Neural cell (in vitro differentiated cells): ENCODE data around the gene NES. TPM values are rescaled to one million over a fixed set of nuclear protein-coding genes. Genes with fewer than 3 reads are reported as not detected.

ENCODE experiments used
- H2AFZ ChIP-seq: fragments of 200-600, 300-800 bp; sonication (generic), shearing (Covaris generic); 2 replicates; pipeline ENCODE4 v1.6.0; 2014; ENCODE audit warnings: low read depth, mild to moderate bottlenecking, antibody characterized with exemption, low read length, moderate library complexity
- H3F3A ChIP-seq: fragments of 200-600 bp; shearing (Covaris generic); 2 replicates; pipeline ENCODE4 v1.6.1; 2016; ENCODE audit warnings: mild to moderate bottlenecking, moderate library complexity, mixed read lengths, antibody characterized with exemption, low read length; ENCODE audit not compliant: insufficient read depth, poor library complexity, severe bottlenecking
- H3K27ac ChIP-seq: fragments of 200-600, 300-800 bp; sonication (generic), shearing (Covaris generic); 2 replicates; pipeline ENCODE4 v1.5.1; 2014; ENCODE audit warnings: mild to moderate bottlenecking, low read length, moderate library complexity
- H3K27me3 ChIP-seq: fragments of 300-800, 200-600 bp; sonication (generic), shearing (Covaris generic); 2 replicates; pipeline ENCODE4 v1.6.0; 2014; ENCODE audit warnings: mild to moderate bottlenecking, low read depth, low read length, moderate library complexity; ENCODE audit not compliant: insufficient read depth
- H3K36me3 ChIP-seq: fragments of 300-800, 200-600 bp; sonication (generic), shearing (Covaris generic); 2 replicates; pipeline ENCODE4 v1.5.1; 2014; ENCODE audit warnings: mild to moderate bottlenecking, antibody characterized with exemption, low read length, moderate library complexity; ENCODE audit not compliant: insufficient read depth
- H3K4me2 ChIP-seq: fragments of 300-800, 200-600 bp; sonication (generic), shearing (Covaris generic); 2 replicates; pipeline ENCODE4 v1.6.0; 2014; ENCODE audit warnings: mild to moderate bottlenecking, low read length
- H3K4me3 ChIP-seq: fragments of 300-800, 200-600 bp; sonication (generic), shearing (Covaris generic); 2 replicates; pipeline ENCODE4 v1.5.1; 2014; ENCODE audit warnings: mild to moderate bottlenecking, low read length, moderate library complexity
- H3K79me2 ChIP-seq: fragments of 200-600 bp; shearing (Covaris generic); replicated peaks from 2 replicates; pipeline ENCODE4 v1.6.0; 2014; ENCODE audit warnings: mild to moderate bottlenecking, low read length, moderate library complexity; ENCODE audit not compliant: insufficient read depth
- H3K9ac ChIP-seq: fragments of 300-800, 200-600 bp; sonication (generic), shearing (Covaris generic); 2 replicates; pipeline ENCODE4 v1.6.1; 2016; ENCODE audit warnings: mild to moderate bottlenecking, low read length, mixed read lengths
- H3K9me2 ChIP-seq: fragments of 200-600 bp; shearing (Covaris generic); 2 replicates; pipeline ENCODE4 v1.6.1; 2016; ENCODE audit warnings: mild to moderate bottlenecking, low read length, mixed read lengths; ENCODE audit not compliant: insufficient read depth
- H3K9me3 ChIP-seq: fragments of 200-600, 300-800 bp; sonication (generic), shearing (Covaris generic); 2 replicates; pipeline ENCODE4 v1.6.1; 2016; ENCODE audit warnings: mild to moderate bottlenecking, mixed run types, low read length, moderate library complexity, mixed read lengths
- H4K20me1 ChIP-seq: fragments of 200-600 bp; shearing (Covaris generic); 2 replicates; pipeline ENCODE4 v1.6.1; 2016; ENCODE audit warnings: mild to moderate bottlenecking, mixed run types; ENCODE audit not compliant: insufficient read depth
- CTCF ChIP-seq: fragments of 450-650 bp; IDR thresholded peaks from 2 replicates; pipeline ENCODE4 v1.5.1; 2014; ENCODE audit warnings: antibody characterized with exemption, mild to moderate bottlenecking, moderate library complexity; ENCODE audit not compliant: poor library complexity, severe bottlenecking
- EP300 ChIP-seq: fragments of 450-650 bp; conservative IDR thresholded peaks from 2 replicates; pipeline ENCODE4 v1.6.1; 2014; ENCODE audit warnings: antibody characterized with exemption, mild to moderate bottlenecking, moderate library complexity; ENCODE audit not compliant: poor library complexity, severe bottlenecking
- EZH2 ChIP-seq: fragments of 200-600, 300-800 bp; shearing (Covaris generic), sonication (generic); IDR thresholded peaks from 2 replicates; pipeline ENCODE4 v1.6.1; 2014; ENCODE audit warnings: antibody characterized with exemption, low read length, borderline replicate concordance, mild to moderate bottlenecking; ENCODE audit not compliant: insufficient read depth, poor library complexity, severe bottlenecking
- MXI1 ChIP-seq: fragments of 450-650 bp; conservative IDR thresholded peaks from 2 replicates; pipeline ENCODE4 v1.6.1; 2014; ENCODE audit warnings: antibody characterized with exemption, mild to moderate bottlenecking; ENCODE audit not compliant: poor library complexity, severe bottlenecking
- POLR2AphosphoS5 ChIP-seq: IDR thresholded peaks from 2 replicates; pipeline ENCODE4 v1.6.1; 2012
- RAD21 ChIP-seq: fragments of 450-650 bp; conservative IDR thresholded peaks from 2 replicates; pipeline ENCODE4 v1.6.1; 2014; ENCODE audit warnings: antibody characterized with exemption, mild to moderate bottlenecking, moderate library complexity
- REST ChIP-seq: IDR thresholded peaks from 2 replicates; pipeline ENCODE4 v1.6.1; 2012; ENCODE audit warnings: borderline replicate concordance
- SMC3 ChIP-seq: fragments of 450-650 bp; conservative IDR thresholded peaks from 2 replicates; pipeline ENCODE4 v1.6.1; 2014; ENCODE audit warnings: antibody characterized with exemption, mild to moderate bottlenecking, moderate library complexity; ENCODE audit not compliant: poor library complexity
- TAF1 ChIP-seq: IDR thresholded peaks from 2 replicates; pipeline ENCODE4 v1.6.1; 2012; ENCODE audit warnings: low read depth
- polyA plus RNA-seq: library from polyadenylated mRNA; depleted of rRNA; stranded (reverse); fragments of >200 nt; gene quantifications from 2 replicates; pipeline ENCODE4 v1.2.3, GENCODE V29; 2014

The NES gene
- polyA plus RNA-seq, 1 donor from 2014 or later: 9.9 TPM

GRCh38 chr1:156706657-156707416, 29.6 kb upstream of the NES start:
- Histone ChIP-seq H3K27ac (no peak overlapping the region), H3K4me3 (peak overlapping the region; percentile 56), H3K9me3 (no peaks in the 10 kb centered on the region), H4K20me1 (no peaks in the 10 kb centered on the region), H3K27me3 (peaks cover 15% of the 10 kb centered on the region), H3K79me2 (no peaks in the 10 kb centered on the region), H3K4me2 (peak overlapping the region; percentile 36), H3K9me2 (no peaks in the 10 kb centered on the region), H3F3A (peaks cover 8% of the 10 kb centered on the region), H2AFZ (no peak overlapping the region), H3K9ac (peak overlapping the region; percentile 35), H3K36me3 (no peaks in the 10 kb centered on the region)
- TF ChIP-seq POLR2AphosphoS5: peak; percentile 1
- no peak for TF ChIP-seq REST
- TF ChIP-seq TAF1: no peak

- H3K27me3 ChIP-seq: peaks cover 15% of the 10 kb centered on the region
- TF ChIP-seq POLR2AphosphoS5 (peak; percentile 15), EZH2 (no peak), CTCF (peak; percentile 80), RAD21 (peak; percentile 60), REST (no peak), MXI1 (no peak), EP300 (no peak), TAF1 (no peak), SMC3 (peak; percentile 59)
- peaks cover 8% of the 10 kb centered on the region for H3F3A ChIP-seq
- no peaks in the 10 kb centered on the region for H3K36me3 ChIP-seq
- H3K9me2 ChIP-seq: no peaks in the 10 kb centered on the region
- H4K20me1 ChIP-seq: no peaks in the 10 kb centered on the region
- no peaks in the 10 kb centered on the region for H3K79me2 ChIP-seq
- peak overlapping the region; percentile 56 for H3K4me3 ChIP-seq
- H3K4me2 ChIP-seq: peak overlapping the region; percentile 48
- peak overlapping the region; percentile 35 for H3K9ac ChIP-seq
- no peaks in the 10 kb centered on the region for H3K9me3 ChIP-seq
- no peak overlapping the region for H2AFZ ChIP-seq
- no peak overlapping the region for H3K27ac ChIP-seq
Measured at GRCh38 chr1:156705918-156706656, 28.9 kb upstream of the NES start.
